H54 (cell line): ENCODE results near the gene ELF5.

ENCODE experiments used
- DNase-seq: peaks from one replicate; pipeline ENCODE4 v3.0.0; 2011; ENCODE audit warnings: low spot score, mixed read lengths; ENCODE audit not compliant: insufficient read length
- FAIRE-seq: peaks from 3 replicates; lab custom pipeline; 2011; peaks lifted over from hg19 to GRCh38; lab: Jason Lieb, UNC
- POLR2A ChIP-seq: IDR thresholded peaks from 2 replicates; pipeline ENCODE4 v1.6.1; 2011; ENCODE audit warnings: low read depth, mild to moderate bottlenecking, low read length

ELF5 gene

GRCh38 chr11:34531663-34532062 is 18.1 kb upstream of the ELF5 start:
- DNase-seq (no peak), FAIRE-seq (no peak)
- TF ChIP-seq POLR2A, result no peak

GRCh38 chr11:34530545-34531234 is 17.1 kb upstream of the ELF5 start:
- no peak for TF ChIP-seq POLR2A
- FAIRE-seq (no peak), DNase-seq (no peak)

GRCh38 chr11:34529643-34530042 is 16.0 kb upstream of the ELF5 start:
- TF ChIP-seq POLR2A, result no peak
- DNase-seq (no peak), FAIRE-seq (no peak)

DNA sequence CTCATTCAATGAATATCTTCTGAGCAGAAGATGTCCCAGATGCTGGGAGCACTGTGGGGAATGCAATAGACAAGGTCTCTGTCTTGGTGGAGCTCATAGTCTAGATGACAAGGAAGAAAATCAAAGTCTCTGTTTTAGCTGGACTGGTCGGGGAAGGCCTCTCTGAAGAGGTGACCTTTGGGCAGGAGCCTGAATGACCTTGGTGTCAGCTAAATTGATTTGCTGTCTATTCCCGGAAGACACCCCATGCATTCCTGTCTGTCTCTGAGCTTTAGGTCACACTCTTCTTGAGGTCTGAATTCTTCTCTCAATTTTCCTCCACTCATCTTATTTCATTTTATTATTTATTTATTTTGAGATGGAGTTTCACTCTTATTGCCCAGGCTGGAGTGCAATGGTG is 14.5 kb upstream of the ELF5 start:
- FAIRE-seq (no peak), DNase-seq (no peak)
- no peak for TF ChIP-seq POLR2A

GRCh38 chr11:34525888-34526657 is 12.5 kb upstream of the ELF5 start:
- no peak for TF ChIP-seq POLR2A
- DNase-seq (no peak), FAIRE-seq (no peak)

GRCh38 chr11:34525098-34525497 is 11.5 kb upstream of the ELF5 start:
- DNase-seq (no peak), FAIRE-seq (no peak)
- no peak for TF ChIP-seq POLR2A

DNA sequence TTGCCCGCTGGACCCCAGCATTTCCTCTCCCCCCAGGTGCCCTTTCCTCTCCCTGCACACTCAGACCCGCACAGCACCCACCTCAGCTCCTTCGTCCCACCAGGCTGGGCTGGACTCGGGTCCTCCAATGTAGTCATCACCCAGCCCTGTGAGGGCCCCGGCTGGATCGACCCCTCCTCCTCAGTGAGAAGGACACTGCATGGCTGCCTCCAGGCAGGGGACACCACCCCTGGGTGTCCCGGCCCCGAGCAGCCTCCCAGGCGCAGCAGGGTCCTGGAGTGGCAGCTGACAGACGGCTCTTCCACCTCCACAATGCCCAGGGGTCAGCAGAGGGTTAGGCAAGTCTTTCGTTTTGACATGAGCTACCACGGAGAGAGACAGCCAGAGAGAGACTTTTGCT is 11.1 kb upstream of the ELF5 start:
- DNase-seq (no peak), FAIRE-seq (no peak)
- no peak for TF ChIP-seq POLR2A

DNA sequence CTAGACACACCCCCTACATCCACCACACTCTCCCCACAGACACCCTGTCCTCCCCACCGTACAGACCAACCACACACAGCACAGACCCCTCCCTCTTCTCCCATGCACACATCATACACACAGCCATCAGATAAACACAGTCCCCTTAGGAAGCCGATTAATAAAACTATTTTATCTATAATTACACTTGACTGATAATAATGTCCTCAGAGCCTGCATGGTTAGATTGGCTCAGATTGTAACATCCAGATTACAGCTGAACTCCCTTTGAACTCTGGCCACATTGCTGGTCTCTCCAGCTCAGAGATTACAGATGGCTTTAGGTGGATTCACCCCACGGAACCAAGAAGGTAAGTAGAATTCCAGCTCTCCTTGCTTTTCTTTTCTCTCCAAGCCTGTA is 9.5 kb upstream of the ELF5 start:
- no peak for DNase-seq
- TF ChIP-seq POLR2A, result no peak
- FAIRE-seq, result no peak

GRCh38 chr11:34522188-34522587 is 8.6 kb upstream of the ELF5 start:
- FAIRE-seq (no peak), DNase-seq (no peak)
- no peak for TF ChIP-seq POLR2A

DNA sequence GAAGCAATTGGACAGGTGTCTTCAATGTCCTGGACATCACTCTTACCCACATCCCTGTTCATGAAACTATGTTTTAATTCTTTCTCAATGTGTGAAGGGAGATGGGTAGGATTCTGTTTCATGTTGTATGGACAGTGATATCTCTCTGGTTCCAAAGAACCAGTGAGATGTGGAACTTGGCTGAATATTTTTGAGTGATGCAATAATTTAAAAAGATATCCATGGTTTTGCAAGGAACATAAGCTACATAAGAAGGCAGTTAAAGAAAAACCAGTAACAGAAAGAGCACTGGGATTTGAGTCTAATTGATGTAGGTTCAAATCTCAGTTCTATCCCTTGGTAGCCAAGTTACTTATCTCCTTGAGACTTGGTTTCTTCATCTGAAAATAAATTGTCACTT is 7.7 kb upstream of the ELF5 start:
- DNase-seq (no peak), FAIRE-seq (no peak)
- TF ChIP-seq POLR2A, result no peak

- DNase-seq, result no peak
- TF ChIP-seq POLR2A, result no peak
- FAIRE-seq, result no peak
Measured at GRCh38 chr11:34519595-34520235, 6.1 kb upstream of the ELF5 start.

GRCh38 chr11:34516247-34517040 is 2.9 kb upstream of the ELF5 start:
- no peak for DNase-seq
- no peak for TF ChIP-seq POLR2A
- FAIRE-seq, result no peak

- DNase-seq (no peak), FAIRE-seq (no peak)
- no peak for TF ChIP-seq POLR2A
Measured at GRCh38 chr11:34514597-34514996, 1.0 kb upstream of the ELF5 start.
